HUDEP-2 (cell line): Measurements from ENCODE around the gene PPP2R2C.

Experiments
- DNase-seq, 76 experiments: peaks; one replicate each; lab custom pipeline; 2025; ENCODE audit not compliant: unreplicated experiment in 76 of 76; lab: John Stamatoyannopoulos, UW

The PPP2R2C gene

GRCh38 chr4:6277139-6277802, 195.1 kb downstream of the PPP2R2C start:
- no peak for DNase-seq

GRCh38 chr4:6275898-6276806, 196.3 kb downstream of the PPP2R2C start:
- no peak for DNase-seq

GRCh38 chr4:6275351-6275750, 197.1 kb downstream of the PPP2R2C start:
- DNase-seq = no peak

- DNase-seq = no peak
Measured at GRCh38 chr4:6273661-6273990, 198.8 kb downstream of the PPP2R2C start.

GRCh38 chr4:6272863-6273660, 199.4 kb downstream of the PPP2R2C start:
- DNase-seq = no peak

- no peak for DNase-seq
Measured at GRCh38 chr4:6271701-6272465, 200.5 kb downstream of the PPP2R2C start.

GRCh38 chr4:6271206-6271605, 201.2 kb downstream of the PPP2R2C start:
- no peak for DNase-seq

GRCh38 chr4:6270636-6271121, 201.7 kb downstream of the PPP2R2C start:
- DNase-seq = no peak
